OCI-LY3 (cell line): Measurements from ENCODE around the gene CTNNBL1.

Source experiments
- H2AFZ ChIP-seq: fragments of 200-600, 300-600 bp; shearing (Covaris generic); 2 replicates; pipeline ENCODE4 v1.6.0; 2014; ENCODE audit warnings: antibody characterized with exemption, low read depth, low read length
- H3K27ac ChIP-seq: fragments of 200-600, 300-600 bp; sonication (generic); 2 replicates; pipeline ENCODE4 v1.5.1; 2014; ENCODE audit warnings: mild to moderate bottlenecking, low read length, moderate library complexity, mixed read lengths
- H3K27me3 ChIP-seq: fragments of 200-600, 300-600 bp; sonication (generic); 2 replicates; pipeline ENCODE4 v1.6.1; 2014; ENCODE audit warnings: low read depth, low read length, mixed read lengths
- H3K36me3 ChIP-seq: fragments of 200-600, 300-600 bp; sonication (generic); replicated peaks from 2 replicates; pipeline ENCODE3; 2014; ENCODE audit warnings: low read depth, low read length, mixed read lengths
- H3K4me1 ChIP-seq: fragments of 300-600, 200-600 bp; sonication (generic); 2 replicates; pipeline ENCODE4 v1.6.1; 2014; ENCODE audit warnings: low read length, mixed read lengths
- H3K4me2 ChIP-seq: fragments of 200-600, 300-600 bp; sonication (generic); 2 replicates; pipeline ENCODE4 v1.6.1; 2014; ENCODE audit warnings: low read length, mixed read lengths
- H3K4me3 ChIP-seq: fragments of 300-600, 200-600 bp; sonication (generic); 2 replicates; pipeline ENCODE4 v1.5.1; 2014; ENCODE audit warnings: antibody characterized with exemption, mild to moderate bottlenecking, low read length, moderate library complexity
- H3K79me2 ChIP-seq: fragments of 300-600, 200-600 bp; shearing (Covaris generic); 2 replicates; pipeline ENCODE4 v1.6.1; 2014; ENCODE audit warnings: mild to moderate bottlenecking, low read length, mixed read lengths
- H3K9ac ChIP-seq: fragments of 300-600, 200-600 bp; shearing (Covaris generic); 2 replicates; pipeline ENCODE4 v1.6.0; 2014; ENCODE audit warnings: mild to moderate bottlenecking, low read length, moderate library complexity
- H3K9me3 ChIP-seq: fragments of 200-600, 300-600 bp; shearing (Covaris generic); 2 replicates; pipeline ENCODE4 v1.6.1; 2014; ENCODE audit warnings: low read length, mixed read lengths; ENCODE audit not compliant: insufficient read depth
- H4K20me1 ChIP-seq: fragments of 200-600, 300-600 bp; sonication (generic); 2 replicates; pipeline ENCODE4 v1.6.1; 2016; ENCODE audit warnings: low read length, mixed read lengths; ENCODE audit not compliant: insufficient read depth
- CTCF ChIP-seq: fragments of 200-600, 300-600 bp; sonication (generic); IDR thresholded peaks from 2 replicates; pipeline ENCODE4 v1.5.1; 2014; ENCODE audit warnings: antibody characterized with exemption, low read length, low read depth
- EZH2phosphoT487 ChIP-seq: fragments of 200-600 bp; shearing (Covaris generic); IDR thresholded peaks from 2 replicates; pipeline ENCODE4 v1.6.1; 2018; ENCODE audit warnings: antibody characterized with exemption, mixed run types, low read depth

CTNNBL1 gene

DNA sequence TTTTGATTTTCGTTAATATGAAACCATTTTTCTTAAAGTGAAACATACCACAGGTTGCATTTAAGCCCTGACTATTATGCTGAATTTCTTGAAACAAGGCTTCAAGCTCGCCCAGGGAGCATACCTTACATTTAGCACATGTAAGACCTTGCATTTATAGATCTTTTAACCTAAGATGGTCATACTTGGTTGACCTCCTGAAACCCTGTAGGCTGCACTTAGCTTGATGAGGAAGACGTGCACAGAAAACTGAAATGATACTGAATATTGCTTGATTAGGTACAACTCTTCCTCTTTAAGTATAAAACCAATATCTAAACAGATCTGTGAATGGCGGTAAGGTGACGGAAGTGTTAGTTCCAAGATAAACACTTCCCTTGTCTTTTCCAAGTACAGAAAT, 82.2 kb downstream of the CTNNBL1 start:
- H3K4me1 ChIP-seq, result no peaks in the 10 kb centered on the region
- H3K27ac ChIP-seq, result no peak overlapping the region
- H4K20me1 ChIP-seq, result no peaks in the 10 kb centered on the region; the same call in 1 of the 2 replicates
- no peaks in the 10 kb centered on the region for H3K79me2 ChIP-seq
- peaks cover 28% of the 10 kb centered on the region for H3K36me3 ChIP-seq
- H3K4me2 ChIP-seq, result no peak overlapping the region
- H2AFZ ChIP-seq, result no peak overlapping the region
- H3K27me3 ChIP-seq, result no peaks in the 10 kb centered on the region
- no peak overlapping the region for H3K4me3 ChIP-seq
- no peaks in the 10 kb centered on the region for H3K9me3 ChIP-seq
- TF ChIP-seq EZH2phosphoT487 (no peak), CTCF (no peak)
- H3K9ac ChIP-seq, result no peak overlapping the region

DNA sequence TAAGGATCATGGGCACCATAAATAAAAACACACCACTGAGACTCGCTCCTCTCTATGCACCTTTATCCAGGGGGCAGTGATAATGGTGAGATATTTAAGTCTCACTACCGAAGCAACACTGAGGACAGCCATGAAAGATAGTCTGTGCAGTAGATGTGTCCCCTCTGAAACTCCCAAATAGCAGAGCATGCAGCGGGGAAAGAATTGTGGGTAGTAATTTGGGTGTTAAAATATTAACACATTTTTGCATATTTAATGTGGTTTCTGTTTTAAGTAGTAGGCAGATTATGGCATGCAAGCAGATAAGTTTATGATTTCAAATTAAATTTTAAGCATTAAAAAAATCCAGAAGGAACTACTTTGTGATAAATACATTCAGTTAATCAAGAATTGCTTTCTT, 82.7 kb downstream of the CTNNBL1 start:
- no peaks in the 10 kb centered on the region for H3K4me1 ChIP-seq
- peaks cover 33% of the 10 kb centered on the region for H3K36me3 ChIP-seq
- H3K27ac ChIP-seq, result no peak overlapping the region
- no peaks in the 10 kb centered on the region for H3K9me3 ChIP-seq
- no peak overlapping the region for H3K9ac ChIP-seq
- no peaks in the 10 kb centered on the region for H3K79me2 ChIP-seq
- H3K27me3 ChIP-seq, result no peaks in the 10 kb centered on the region
- no peak overlapping the region for H3K4me3 ChIP-seq
- no peak for TF ChIP-seq CTCF
- no peak for TF ChIP-seq EZH2phosphoT487
- no peak overlapping the region for H3K4me2 ChIP-seq
- no peak overlapping the region for H2AFZ ChIP-seq
- H4K20me1 ChIP-seq, result no peaks in the 10 kb centered on the region; the same call in 1 of the 2 replicates

- Histone ChIP-seq H2AFZ (no peak overlapping the region), H3K4me2 (no peak overlapping the region), H3K4me1 (no peaks in the 10 kb centered on the region), H3K27ac (no peak overlapping the region), H3K9me3 (no peaks in the 10 kb centered on the region), H3K4me3 (no peak overlapping the region), H3K36me3 (peaks cover 37% of the 10 kb centered on the region), H3K9ac (no peak overlapping the region), H4K20me1 (no peaks in the 10 kb centered on the region; the same call in 1 of the 2 replicates), H3K79me2 (no peaks in the 10 kb centered on the region), H3K27me3 (no peaks in the 10 kb centered on the region)
- TF ChIP-seq CTCF, result no peak
- TF ChIP-seq EZH2phosphoT487, result no peak
Measured at GRCh38 chr20:37777012-37777950, 83.5 kb downstream of the CTNNBL1 start.

GRCh38 chr20:37777988-37778659, 84.3 kb downstream of the CTNNBL1 start:
- H3K9ac ChIP-seq, result no peak overlapping the region

More at GRCh38 chr20:37777988-37778659, 84.3 kb downstream of the CTNNBL1 start:
- Histone ChIP-seq H2AFZ (no peak overlapping the region), H3K79me2 (no peaks in the 10 kb centered on the region), H3K9me3 (no peaks in the 10 kb centered on the region), H3K4me2 (no peak overlapping the region), H3K4me1 (no peaks in the 10 kb centered on the region), H3K36me3 (peaks cover 34% of the 10 kb centered on the region), H3K4me3 (no peak overlapping the region), H3K27ac (no peak overlapping the region), H3K27me3 (no peaks in the 10 kb centered on the region), H4K20me1 (no peaks in the 10 kb centered on the region; the same call in 1 of the 2 replicates)
- TF ChIP-seq CTCF, result no peak
- TF ChIP-seq EZH2phosphoT487, result no peak
